ENCODE measurements around the gene MVB12A. TPM values are rescaled to one million over a fixed set of nuclear protein-coding genes. Genes with fewer than 3 reads are reported as not detected.

The MVB12A gene
- total RNA-seq, 5 donors from 2014 or later (not counting 1 experiment from before 2014, with no cell fraction given): 21.0 to 41.4 (median 35.3) TPM

- ChIA-PET POLR2A (interaction anchor here in 1 of 2 donors (0.5 to 0.6 kb wide), 2 partner anchors 13 to 682 kb away, joined by 3 to 6 read pairs; no protein-coding TSS in a partner anchor), CTCF (interaction anchor here in 1 of 2 donors (1.4 to 1.6 kb wide), 2 partner anchors 13 to 15 kb away, joined by 5 read pairs; partner anchors contain the start of gene MVB12A)
- peaks cover 12 to 52% of the 10 kb centered on the region in 2 experiments for H3K4me1 ChIP-seq (ENCODE audit: control insufficient read depth in 1 of 2, extremely low read depth in 1 of 2, insufficient read depth in 2 of 2, low read length in 2 of 2)
- Mint-ChIP-seq H3K36me3 (peaks cover 4% of the 10 kb centered on the region), H3K4me3 (peak overlapping the region; percentile 89 to 93 (median 89)), H3K27ac (peak overlapping the region; percentile 95 to 97), H3K9me3 (no peaks in the 10 kb centered on the region), H3K27me3 (no peaks in the 10 kb centered on the region), H3K4me1 (peaks cover 32 to 52% (median 35%) of the 10 kb centered on the region in 3 donors)
- H3K27me3 ChIP-seq (replicated peaks in 1 of 2; ENCODE audit: control insufficient read depth in 2 of 2, extremely low read depth in 1 of 2, insufficient read depth in 2 of 2, low read length in 1 of 2): no peaks in the 10 kb centered on the region
- H3K27ac ChIP-seq (ENCODE audit: low read length): peak overlapping the region; percentile 81
- ATAC-seq (replicated peaks in 1 of 4) (no peak), DNase-seq (no peak)
- peak overlapping the region; percentile 64 to 67 for H3K4me3 ChIP-seq (ENCODE audit: control insufficient read depth in 1 of 2, extremely low read depth in 1 of 2, low read length in 1 of 2)
- H3K9me3 ChIP-seq: no peaks in the 10 kb centered on the region
- peaks cover 0 to 13% of the 10 kb centered on the region in 2 donors for H3K36me3 ChIP-seq (ENCODE audit: control insufficient read depth in 2 of 2, extremely low read depth in 1 of 2, insufficient read depth in 1 of 2, low read length in 1 of 2)
- 0% methylated on average over 1 of the region's 2 CpGs for WGBS (ENCODE audit: insufficient coverage)
These were observed 13.0 kb upstream of the MVB12A start for GRCh38 chr19:17406887-17407196.

GRCh38 chr19:17409990-17410389, 9.9 kb upstream of the MVB12A start:
- no peak for ATAC-seq (replicated peaks in 1 of 4)
- peaks cover 9 to 30% of the 10 kb centered on the region in 2 experiments for H3K4me1 ChIP-seq (ENCODE audit: control insufficient read depth in 1 of 2, extremely low read depth in 1 of 2, insufficient read depth in 2 of 2, low read length in 2 of 2)
- ChIA-PET POLR2A (interaction anchor here in 1 of 2 donors (0.6 kb wide), 3 partner anchors 113 to 690 kb away, joined by 4 to 11 read pairs (median 7); no protein-coding TSS in a partner anchor), CTCF (interaction anchor here in 1 of 2 donors (0.7 kb wide), 1 partner anchor 58 kb away, joined by 4 read pairs; no protein-coding TSS in a partner anchor)
- Mint-ChIP-seq H3K27ac (no peak overlapping the region), H3K36me3 (peaks cover 15% of the 10 kb centered on the region), H3K4me3 (no peak overlapping the region), H3K4me1 (peaks cover 26 to 40% (median 26%) of the 10 kb centered on the region in 3 donors), H3K9me3 (no peaks in the 10 kb centered on the region), H3K27me3 (no peaks in the 10 kb centered on the region)
- H3K27ac ChIP-seq (ENCODE audit: low read length): no peak overlapping the region
- H3K9me3 ChIP-seq: no peaks in the 10 kb centered on the region
- no CpG with 5 or more reads among the region's 9 CpGs for WGBS (ENCODE audit: insufficient coverage)
- H3K36me3 ChIP-seq (ENCODE audit: control insufficient read depth in 2 of 2, extremely low read depth in 1 of 2, insufficient read depth in 1 of 2, low read length in 1 of 2): peaks cover 0 to 23% of the 10 kb centered on the region in 2 donors
- DNase-seq: no peak
- no peaks in the 10 kb centered on the region for H3K27me3 ChIP-seq (replicated peaks in 1 of 2; ENCODE audit: control insufficient read depth in 2 of 2, extremely low read depth in 1 of 2, insufficient read depth in 2 of 2, low read length in 1 of 2)
- H3K4me3 ChIP-seq (ENCODE audit: control insufficient read depth in 1 of 2, extremely low read depth in 1 of 2, low read length in 1 of 2): no peak overlapping the region

- ATAC-seq (replicated peaks in 1 of 4) (no peak), DNase-seq (no peak)
- peaks cover 2 to 13% of the 10 kb centered on the region in 2 experiments for H3K4me1 ChIP-seq (ENCODE audit: control insufficient read depth in 1 of 2, extremely low read depth in 1 of 2, insufficient read depth in 2 of 2, low read length in 2 of 2)
- H3K27me3 ChIP-seq (replicated peaks in 1 of 2; ENCODE audit: control insufficient read depth in 2 of 2, extremely low read depth in 1 of 2, insufficient read depth in 2 of 2, low read length in 1 of 2): no peaks in the 10 kb centered on the region
- 96% methylated on average over 10 of the region's 11 CpGs for WGBS (ENCODE audit: insufficient coverage)
- POLR2A ChIA-PET: no interaction called here
- H3K36me3 ChIP-seq (ENCODE audit: control insufficient read depth in 2 of 2, extremely low read depth in 1 of 2, insufficient read depth in 1 of 2, low read length in 1 of 2): peaks cover 0 to 23% of the 10 kb centered on the region in 2 donors
- peaks cover 19 to 27% (median 20%) of the 10 kb centered on the region in 3 donors for H3K4me1 Mint-ChIP-seq
- H3K4me3 ChIP-seq (ENCODE audit: control insufficient read depth in 1 of 2, extremely low read depth in 1 of 2, low read length in 1 of 2): no peak overlapping the region
- peaks cover 16% of the 10 kb centered on the region for H3K36me3 Mint-ChIP-seq
- no peak overlapping the region for H3K27ac ChIP-seq (ENCODE audit: low read length)
- H3K4me3 Mint-ChIP-seq: no peak overlapping the region
- H3K27me3 Mint-ChIP-seq: no peaks in the 10 kb centered on the region
- CTCF ChIA-PET: no interaction called here
- no peaks in the 10 kb centered on the region for H3K9me3 Mint-ChIP-seq
- no peak overlapping the region for H3K27ac Mint-ChIP-seq
- no peaks in the 10 kb centered on the region for H3K9me3 ChIP-seq
These were observed 8.0 kb upstream of the MVB12A start for GRCh38 chr19:17411801-17412200.

DNA sequence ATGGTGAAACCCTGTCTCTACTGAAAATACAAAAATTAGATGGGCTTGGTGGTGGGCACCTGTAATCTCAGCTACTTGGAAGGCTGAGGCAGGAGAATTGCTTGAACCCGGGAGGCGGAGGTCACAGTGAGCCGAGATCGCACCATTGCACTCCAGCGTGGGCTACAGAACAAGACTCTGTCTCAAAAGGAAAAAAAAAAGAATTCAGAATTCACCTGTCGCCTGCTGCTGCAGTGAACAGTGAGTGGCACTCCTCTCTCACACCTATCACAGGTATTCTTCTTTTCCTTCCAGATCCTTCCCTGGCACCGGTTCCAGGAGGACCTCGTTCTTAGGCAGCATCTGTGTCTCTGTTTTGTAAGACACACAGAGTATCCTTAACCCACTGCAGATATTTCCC, 5.8 kb upstream of the MVB12A start:
- H3K36me3 ChIP-seq (ENCODE audit: control insufficient read depth in 2 of 2, extremely low read depth in 1 of 2, insufficient read depth in 1 of 2, low read length in 1 of 2): peaks cover 0 to 23% of the 10 kb centered on the region in 2 donors
- ChIA-PET POLR2A (no interaction called here), CTCF (no interaction called here)
- H3K4me1 ChIP-seq (ENCODE audit: control insufficient read depth in 1 of 2, extremely low read depth in 1 of 2, insufficient read depth in 2 of 2, low read length in 2 of 2): peaks cover under 1 to 2% of the 10 kb centered on the region in 2 experiments
- H3K27ac Mint-ChIP-seq: peak overlapping the region in 1 of 2 donors; percentile 16
- WGBS (ENCODE audit: insufficient coverage): 100% methylated on average over 2 of the region's 8 CpGs
- H3K27me3 ChIP-seq (replicated peaks in 1 of 2; ENCODE audit: control insufficient read depth in 2 of 2, extremely low read depth in 1 of 2, insufficient read depth in 2 of 2, low read length in 1 of 2): no peaks in the 10 kb centered on the region
- no peak overlapping the region for H3K4me3 Mint-ChIP-seq
- no peak overlapping the region for H3K27ac ChIP-seq (ENCODE audit: low read length)
- no peak for DNase-seq
- H3K27me3 Mint-ChIP-seq: no peaks in the 10 kb centered on the region
- no peaks in the 10 kb centered on the region for H3K9me3 ChIP-seq
- no peak overlapping the region for H3K4me3 ChIP-seq (ENCODE audit: control insufficient read depth in 1 of 2, extremely low read depth in 1 of 2, low read length in 1 of 2)
- no peak for ATAC-seq (replicated peaks in 1 of 4)
- no peaks in the 10 kb centered on the region for H3K9me3 Mint-ChIP-seq
- H3K4me1 Mint-ChIP-seq: peaks cover 9 to 18% (median 10%) of the 10 kb centered on the region in 3 donors
- peaks cover 19% of the 10 kb centered on the region for H3K36me3 Mint-ChIP-seq

DNA sequence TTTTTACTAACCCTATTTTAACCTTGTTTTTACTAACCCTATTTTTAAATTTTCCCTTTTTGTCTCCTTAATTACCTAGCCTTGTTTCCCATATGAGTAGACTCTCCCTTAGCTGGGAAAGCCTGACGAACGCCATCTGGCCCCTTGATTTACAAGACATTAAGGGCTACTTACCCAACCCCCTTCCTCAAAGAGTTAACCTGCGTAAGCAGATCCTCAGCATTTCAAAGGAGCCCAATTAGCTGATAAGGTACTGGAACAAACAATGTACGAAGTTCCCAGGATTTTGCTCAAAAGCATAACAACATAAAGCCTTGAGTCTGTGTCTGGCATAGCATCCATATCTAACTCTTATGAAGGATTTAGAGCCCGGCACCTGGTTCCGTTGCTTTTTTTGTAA, 4.7 kb upstream of the MVB12A start:
- ChIA-PET CTCF (no interaction called here), POLR2A (no interaction called here)
- Histone ChIP-seq H3K27me3 (replicated peaks in 1 of 2; ENCODE audit: control insufficient read depth in 2 of 2, extremely low read depth in 1 of 2, insufficient read depth in 2 of 2, low read length in 1 of 2) (no peaks in the 10 kb centered on the region), H3K4me1 (ENCODE audit: control insufficient read depth in 1 of 2, extremely low read depth in 1 of 2, insufficient read depth in 2 of 2, low read length in 2 of 2) (peaks cover 4 to 8% of the 10 kb centered on the region in 2 experiments), H3K27ac (ENCODE audit: low read length) (no peak overlapping the region), H3K36me3 (ENCODE audit: control insufficient read depth in 2 of 2, extremely low read depth in 1 of 2, insufficient read depth in 1 of 2, low read length in 1 of 2) (peaks cover 0 to 23% of the 10 kb centered on the region in 2 donors), H3K4me3 (ENCODE audit: control insufficient read depth in 1 of 2, extremely low read depth in 1 of 2, low read length in 1 of 2) (no peak overlapping the region), H3K9me3 (no peaks in the 10 kb centered on the region)
- Mint-ChIP-seq H3K27ac (no peak overlapping the region), H3K9me3 (no peaks in the 10 kb centered on the region), H3K4me1 (peaks cover 16 to 22% (median 16%) of the 10 kb centered on the region in 3 donors), H3K36me3 (peaks cover 19% of the 10 kb centered on the region), H3K27me3 (no peaks in the 10 kb centered on the region), H3K4me3 (no peak overlapping the region)
- ATAC-seq (replicated peaks in 1 of 4) (no peak), DNase-seq (no peak)
- 100% methylated on average over 4 of the region's 6 CpGs for WGBS (ENCODE audit: insufficient coverage)

DNA sequence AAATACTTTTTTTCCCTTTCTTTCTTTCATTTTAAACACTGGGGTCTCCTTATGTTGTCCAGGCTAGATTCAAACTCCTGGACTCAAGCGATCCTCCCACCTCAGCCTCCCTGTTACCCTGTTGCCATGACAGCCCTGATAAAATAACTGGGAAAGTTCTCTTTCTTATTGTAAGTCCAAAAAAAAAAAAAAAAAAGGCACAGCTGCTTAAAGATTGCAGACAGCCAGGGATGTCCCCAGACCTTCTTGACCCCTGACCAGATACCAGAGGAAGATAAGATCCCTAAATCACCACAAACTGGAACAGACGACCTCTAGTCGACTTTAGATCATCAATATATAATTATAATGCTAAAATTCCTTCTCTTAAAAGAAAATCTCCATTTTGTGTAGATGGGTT, 1.1 kb upstream of the MVB12A start:
- H3K9me3 Mint-ChIP-seq: no peaks in the 10 kb centered on the region
- no CpG with 5 or more reads among the region's 3 CpGs for WGBS (ENCODE audit: insufficient coverage)
- DNase-seq (no peak), ATAC-seq (replicated peaks in 1 of 4) (no peak)
- POLR2A ChIA-PET: no interaction called here
- H3K9me3 ChIP-seq: no peaks in the 10 kb centered on the region
- peak overlapping the region; percentile 87 to 93 (median 90) for H3K4me3 Mint-ChIP-seq
- H3K4me1 Mint-ChIP-seq: peaks cover 15 to 16% (median 15%) of the 10 kb centered on the region in 3 donors
- H3K36me3 ChIP-seq (ENCODE audit: control insufficient read depth in 2 of 2, extremely low read depth in 1 of 2, insufficient read depth in 1 of 2, low read length in 1 of 2): peaks cover 0 to 3% of the 10 kb centered on the region in 2 donors
- H3K27me3 Mint-ChIP-seq: no peaks in the 10 kb centered on the region
- CTCF ChIA-PET: interaction anchor here in 1 of 2 donors (0.6 to 1.5 kb wide), 5 partner anchors 11 to 152 kb away, joined by 3 to 6 read pairs (median 5); partner anchors contain the start of genes BABAM1 and BST2
- H3K4me1 ChIP-seq (ENCODE audit: control insufficient read depth in 1 of 2, extremely low read depth in 1 of 2, insufficient read depth in 2 of 2, low read length in 2 of 2): peaks cover 7 to 17% of the 10 kb centered on the region in 2 experiments
- H3K27ac ChIP-seq (ENCODE audit: low read length): no peak overlapping the region
- H3K27me3 ChIP-seq (replicated peaks in 1 of 2; ENCODE audit: control insufficient read depth in 2 of 2, extremely low read depth in 1 of 2, insufficient read depth in 2 of 2, low read length in 1 of 2): no peaks in the 10 kb centered on the region
- H3K36me3 Mint-ChIP-seq: peaks cover 8% of the 10 kb centered on the region
- H3K4me3 ChIP-seq (ENCODE audit: control insufficient read depth in 1 of 2, extremely low read depth in 1 of 2, low read length in 1 of 2): no peak overlapping the region
- H3K27ac Mint-ChIP-seq: peak overlapping the region in 1 of 2 donors; percentile 92

All from T-cell (primary cell).